KOPT-K1 (cell line): ENCODE data around the gene CISH.

Experiments used
- H3K27ac ChIP-seq: fragments of 200-600 bp; sonication (generic); 2 replicates; pipeline ENCODE4 v1.5.1; 2016; ENCODE audit warnings: antibody characterized with exemption, mild to moderate bottlenecking, low read depth, low read length; ENCODE audit not compliant: poor library complexity, severe bottlenecking
- H3K36me3 ChIP-seq: fragments of 200-600 bp; sonication (generic); 2 replicates; pipeline ENCODE4 v1.5.1; 2017; ENCODE audit warnings: antibody characterized with exemption, mild to moderate bottlenecking, low read length, moderate library complexity; ENCODE audit not compliant: insufficient read depth
- H3K9me3 ChIP-seq: fragments of 200-600 bp; sonication (generic); 2 replicates; pipeline ENCODE4 v1.5.1; 2017; ENCODE audit warnings: antibody characterized with exemption, low read length, mild to moderate bottlenecking; ENCODE audit not compliant: insufficient read depth, poor library complexity, severe bottlenecking

The CISH gene

DNA sequence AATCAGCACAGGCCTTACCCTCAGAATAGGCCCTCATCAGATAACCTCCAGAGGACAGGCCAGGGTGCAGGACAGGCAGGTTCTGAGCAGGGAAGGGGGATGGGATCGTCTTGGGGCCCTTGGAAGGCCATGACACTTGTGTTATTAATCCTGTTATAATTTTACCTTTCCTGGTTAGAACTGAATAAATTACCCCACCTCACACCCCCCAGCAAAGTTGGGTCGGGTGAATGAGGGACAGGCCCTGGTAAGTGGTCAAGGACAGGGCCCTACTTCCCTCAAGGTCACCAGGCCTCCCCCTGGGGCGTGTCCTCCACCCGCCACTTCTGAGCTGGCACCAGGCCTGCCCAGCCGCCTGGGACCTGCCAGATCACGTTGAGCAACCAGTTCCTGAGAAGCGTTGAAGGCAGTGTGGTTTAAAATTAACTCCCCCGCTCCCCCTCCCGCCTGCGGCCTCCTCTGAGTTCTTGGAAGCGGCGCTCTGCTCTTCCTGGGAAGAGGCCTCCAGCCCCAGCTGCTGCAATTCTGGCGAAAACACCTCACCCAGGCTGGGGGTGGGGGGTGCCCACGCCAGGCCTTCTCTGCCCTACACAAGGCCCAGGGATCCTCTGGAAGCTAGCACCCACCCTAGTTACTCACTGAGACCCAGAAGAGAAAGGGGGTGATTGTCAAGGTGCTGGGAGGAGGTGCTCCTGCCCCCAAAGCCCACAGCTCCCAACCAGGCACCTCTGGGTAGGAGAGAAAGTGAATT, 10.6 kb downstream of the CISH start:
- Histone ChIP-seq H3K36me3 (peaks cover 32% of the 10 kb centered on the region), H3K9me3 (no peaks in the 10 kb centered on the region), H3K27ac (peak overlapping the region; percentile 98)

DNA sequence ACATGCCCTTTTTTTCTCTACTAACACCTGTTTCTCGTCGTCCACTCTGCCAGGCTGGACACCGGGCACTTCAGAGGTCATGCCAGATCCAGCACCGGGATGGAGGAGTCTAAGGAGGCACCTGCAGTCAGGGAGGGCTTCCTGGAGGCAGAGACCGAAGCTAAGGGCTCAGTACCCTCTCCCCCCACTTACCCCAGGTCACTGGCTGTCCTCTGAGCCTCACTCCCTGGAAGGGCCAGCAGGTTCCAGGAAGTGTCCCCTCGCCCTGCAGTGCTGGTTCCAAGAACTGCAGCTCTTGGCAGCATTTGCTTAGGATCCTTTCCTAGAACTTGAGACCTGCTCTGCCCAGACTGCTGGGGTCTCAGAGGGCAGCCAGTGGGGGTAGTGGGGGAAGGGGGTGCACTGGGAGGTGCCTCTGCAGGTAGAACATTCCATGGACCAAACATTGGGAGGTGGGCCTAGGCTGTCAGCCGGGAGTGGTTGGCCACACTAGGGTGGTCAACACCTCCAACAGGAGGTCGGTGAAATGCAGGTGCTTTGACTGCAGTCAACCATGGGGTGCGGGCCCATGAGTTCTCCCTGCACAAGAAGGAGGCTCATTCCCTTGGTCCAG, 11.3 kb downstream of the CISH start:
- Histone ChIP-seq H3K27ac (peak overlapping the region; percentile 98), H3K36me3 (peaks cover 24% of the 10 kb centered on the region), H3K9me3 (no peaks in the 10 kb centered on the region)

DNA sequence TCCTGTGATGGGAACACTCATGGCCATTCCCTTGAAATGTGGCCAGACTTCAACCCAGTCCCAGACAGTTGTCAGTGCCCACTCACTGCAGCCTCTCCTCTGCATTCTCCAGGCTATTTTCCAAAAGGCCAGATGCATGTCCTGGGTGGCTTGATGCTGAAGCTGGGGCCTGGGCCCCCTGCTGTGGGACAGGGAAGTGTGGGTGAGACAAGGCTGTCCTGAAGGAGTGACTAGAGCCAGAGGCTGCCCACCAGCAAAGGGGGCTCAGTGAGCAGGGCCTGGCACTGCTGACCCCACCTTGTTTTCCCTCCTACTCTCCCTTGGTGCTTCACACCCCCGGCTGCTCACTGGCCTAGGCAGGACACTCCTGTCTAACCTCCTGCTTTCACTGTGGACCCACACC, 11.9 kb downstream of the CISH start:
- Histone ChIP-seq H3K36me3 (peaks cover 19% of the 10 kb centered on the region), H3K27ac (peak overlapping the region; percentile 98), H3K9me3 (no peaks in the 10 kb centered on the region)

DNA sequence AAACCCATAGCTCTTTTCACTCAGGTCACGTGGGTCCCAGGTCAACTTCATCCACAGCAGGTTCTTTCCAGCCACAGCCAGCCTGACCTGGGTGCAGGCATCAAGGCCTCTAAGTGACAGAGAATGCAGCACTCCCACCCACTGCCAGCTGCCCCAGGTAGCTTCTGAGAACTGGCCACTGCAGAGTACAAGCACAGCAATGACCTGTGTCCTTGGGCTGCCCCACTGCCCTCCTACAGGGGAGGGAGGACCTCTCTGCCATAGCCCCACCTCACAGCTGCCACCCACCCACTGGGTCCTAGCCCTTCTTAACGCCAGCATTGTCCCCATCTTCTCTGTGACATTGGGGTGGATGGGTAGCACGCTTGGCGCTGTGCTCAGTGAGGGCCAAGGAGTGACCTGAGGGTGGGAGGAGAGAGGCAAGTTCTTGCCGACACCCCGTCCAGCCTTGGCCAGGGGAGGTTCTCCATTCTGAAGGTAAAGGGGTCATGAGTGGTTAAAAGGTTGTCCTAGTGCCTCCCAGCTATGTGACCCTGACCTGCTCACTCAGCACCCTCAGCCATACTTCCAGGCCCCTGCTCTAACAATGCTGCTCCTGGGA, 12.4 kb downstream of the CISH start:
- Histone ChIP-seq H3K36me3 (peaks cover 14% of the 10 kb centered on the region), H3K9me3 (no peaks in the 10 kb centered on the region), H3K27ac (peak overlapping the region; percentile 98)

DNA sequence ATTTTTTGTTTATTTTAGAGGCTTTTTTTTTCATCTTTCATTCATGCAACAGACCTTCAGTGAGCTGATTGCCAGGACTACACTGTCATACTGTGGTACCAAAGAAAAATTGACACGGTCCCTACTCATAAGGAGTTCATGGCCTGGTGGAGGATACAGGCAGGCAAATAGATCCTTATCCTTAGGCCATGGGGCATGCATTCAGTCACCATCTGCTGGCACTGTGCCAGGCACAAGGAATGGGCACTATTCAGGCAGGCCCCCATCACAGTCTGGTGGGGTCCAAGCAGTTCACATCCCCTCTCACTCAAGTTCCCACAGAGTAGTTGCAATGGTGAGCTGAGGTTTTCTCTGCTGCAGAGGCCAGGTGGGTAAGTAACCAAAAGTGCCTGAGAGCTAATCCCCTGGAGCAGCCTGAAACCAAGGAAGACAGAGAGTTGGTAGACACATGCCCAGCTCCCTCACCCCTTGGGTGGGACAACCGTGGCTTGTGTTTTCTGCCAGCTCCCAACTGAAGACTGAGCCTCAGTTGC, 17.3 kb downstream of the CISH start:
- Histone ChIP-seq H3K27ac (peak overlapping the region; percentile 100), H3K36me3 (no peaks in the 10 kb centered on the region), H3K9me3 (no peaks in the 10 kb centered on the region)

DNA sequence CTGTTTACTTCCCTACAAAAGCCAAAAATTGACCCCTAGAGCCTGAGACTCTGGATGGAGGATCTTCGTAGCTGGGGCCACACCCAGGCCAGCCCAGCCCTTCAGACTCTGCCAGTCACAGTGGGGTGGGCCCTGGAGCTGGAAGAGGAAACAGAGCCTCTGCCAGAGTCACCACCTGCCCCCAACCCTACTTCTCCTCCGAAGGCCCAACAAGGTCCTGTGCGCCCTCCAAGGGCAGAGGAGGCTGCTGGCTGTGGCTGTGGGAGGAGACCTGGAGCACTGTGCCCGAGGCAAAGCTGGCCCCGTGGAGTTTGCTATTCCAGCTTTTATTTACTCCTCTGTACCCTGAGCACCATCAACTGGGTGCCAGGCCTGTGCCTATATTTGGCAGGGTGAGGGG, 19.0 kb downstream of the CISH start:
- Histone ChIP-seq H3K36me3 (no peaks in the 10 kb centered on the region), H3K27ac (peak overlapping the region; percentile 100), H3K9me3 (no peaks in the 10 kb centered on the region)

DNA sequence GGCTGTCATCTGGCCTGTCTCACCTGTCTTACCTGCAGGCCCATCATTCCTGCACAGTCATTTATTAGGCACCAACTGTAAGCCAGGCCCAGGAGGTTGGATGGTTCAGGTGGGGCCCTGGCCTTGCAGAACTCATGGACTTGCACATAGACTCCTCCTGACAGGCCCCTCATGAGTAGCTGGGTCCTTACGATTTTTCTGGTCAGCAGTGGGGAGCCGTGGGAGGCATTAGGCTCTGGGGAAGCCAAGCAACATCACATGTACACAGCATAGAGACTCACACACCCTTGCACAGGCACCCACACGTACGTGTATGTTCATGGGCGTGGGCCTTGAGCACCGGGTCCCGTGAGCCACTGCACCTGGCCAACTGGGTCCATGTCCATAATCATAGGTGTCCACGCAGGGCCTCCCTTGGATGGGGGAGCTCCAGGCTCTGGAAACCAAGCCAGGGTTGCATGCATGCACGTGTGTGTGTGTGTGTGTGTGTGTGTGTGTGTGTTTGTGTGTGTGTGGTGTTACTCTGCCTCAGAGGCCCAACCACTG, 20.3 kb downstream of the CISH start:
- Histone ChIP-seq H3K27ac (peak overlapping the region; percentile 100), H3K9me3 (no peaks in the 10 kb centered on the region), H3K36me3 (no peaks in the 10 kb centered on the region; the same call in 1 of the 2 replicates)

DNA sequence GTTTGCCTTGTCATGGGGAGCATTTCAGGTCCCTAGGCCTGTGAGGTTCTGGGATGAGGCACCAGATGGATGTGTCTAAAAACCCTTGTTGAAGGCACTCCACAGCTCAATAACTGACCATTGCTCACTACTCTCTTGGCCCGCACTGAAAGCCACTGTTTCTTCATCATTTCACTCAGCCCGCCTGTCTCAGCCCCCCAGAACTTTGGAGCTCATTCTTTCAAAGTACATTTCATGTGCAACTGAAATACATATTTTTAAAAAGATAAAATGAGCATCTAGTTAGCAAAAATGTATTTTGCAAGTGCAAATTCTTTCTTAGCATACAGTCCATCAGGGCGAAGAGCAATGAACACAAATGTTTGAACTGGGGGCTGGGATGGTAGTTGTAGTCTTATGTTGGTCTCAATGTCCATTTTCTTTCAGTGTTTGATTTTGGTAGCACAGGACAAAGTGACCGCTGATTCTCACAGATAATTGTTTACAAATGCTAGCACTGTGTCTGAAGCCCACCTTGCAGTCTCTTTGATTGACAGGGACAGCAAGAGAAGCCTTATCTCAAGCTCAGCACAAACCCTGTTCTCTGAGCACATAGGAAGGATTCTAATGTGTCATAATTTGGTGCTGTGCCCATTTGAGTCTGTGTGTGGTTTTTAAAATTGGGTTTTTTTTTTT, 22.7 kb downstream of the CISH start:
- Histone ChIP-seq H3K27ac (peak overlapping the region; percentile 100), H3K36me3 (peaks cover 22% of the 10 kb centered on the region), H3K9me3 (no peaks in the 10 kb centered on the region)

DNA sequence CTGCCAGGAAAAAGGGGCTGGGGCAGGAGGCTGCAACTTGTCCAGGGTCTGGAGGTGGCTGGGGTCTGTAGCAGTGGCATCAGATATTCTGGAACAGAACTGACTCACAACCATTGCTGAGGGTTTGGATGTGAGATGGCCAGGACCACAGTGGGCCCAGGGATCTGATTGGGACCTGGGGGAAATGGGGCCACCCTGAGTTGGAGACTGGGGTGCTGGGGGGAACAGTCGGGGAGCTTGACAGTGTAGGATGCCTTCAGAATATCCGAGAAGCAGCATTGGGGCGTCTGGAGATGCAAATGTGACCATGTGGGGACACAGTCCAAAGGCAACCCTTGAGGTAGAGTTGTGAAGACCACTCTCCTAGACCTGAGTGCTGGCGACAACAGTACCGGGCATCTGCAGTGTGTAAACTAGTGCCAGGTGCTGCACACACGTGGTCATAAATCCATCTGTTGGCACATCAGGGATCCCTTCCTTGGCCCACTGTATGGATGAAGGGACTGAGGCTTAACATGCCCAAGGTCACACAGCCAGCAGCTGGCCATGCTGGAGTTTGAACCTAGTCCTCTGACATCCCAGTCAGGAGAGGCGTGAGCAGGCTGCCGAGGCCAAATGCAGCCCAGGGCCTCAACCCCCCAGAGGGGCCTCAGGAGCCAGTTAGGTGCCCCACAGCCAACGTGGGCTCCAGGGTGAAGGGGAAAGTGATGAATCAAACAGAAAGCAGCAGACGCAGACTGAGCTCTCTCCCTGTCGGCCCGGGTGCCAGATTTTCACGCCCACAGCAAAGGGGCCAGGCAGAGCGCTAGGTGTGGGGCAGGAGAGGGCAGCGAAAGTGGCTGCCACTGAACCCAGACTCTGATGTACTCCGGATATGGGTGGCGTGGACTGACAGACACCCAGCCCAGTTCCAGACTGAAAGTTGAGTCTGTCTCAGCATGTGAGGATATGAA, 23.5 kb downstream of the CISH start:
- no peaks in the 10 kb centered on the region for H3K9me3 ChIP-seq
- H3K27ac ChIP-seq = peak overlapping the region; percentile 100
- H3K36me3 ChIP-seq = peaks cover 29% of the 10 kb centered on the region

DNA sequence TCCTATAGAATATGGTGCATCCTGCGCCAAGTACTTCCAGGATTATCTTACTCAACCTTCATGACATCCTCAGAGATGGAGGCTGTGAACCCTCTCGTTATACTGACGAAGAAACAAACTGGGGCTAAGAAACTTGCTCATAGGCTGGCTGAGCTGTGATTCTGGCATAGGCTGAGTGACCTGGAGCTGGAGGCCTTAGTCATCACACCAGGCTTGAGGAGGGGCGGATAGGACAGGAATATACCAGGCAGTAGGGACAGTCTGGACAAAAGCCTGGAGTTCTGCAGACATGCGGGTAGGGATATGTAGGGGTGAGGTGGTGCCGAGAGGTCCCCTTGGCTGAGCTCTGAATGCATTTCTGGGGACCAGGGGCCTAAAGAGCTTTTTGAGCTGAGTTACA, 24.2 kb downstream of the CISH start:
- peaks cover 36% of the 10 kb centered on the region for H3K36me3 ChIP-seq
- peak overlapping the region; percentile 100 for H3K27ac ChIP-seq
- H3K9me3 ChIP-seq = no peaks in the 10 kb centered on the region

DNA sequence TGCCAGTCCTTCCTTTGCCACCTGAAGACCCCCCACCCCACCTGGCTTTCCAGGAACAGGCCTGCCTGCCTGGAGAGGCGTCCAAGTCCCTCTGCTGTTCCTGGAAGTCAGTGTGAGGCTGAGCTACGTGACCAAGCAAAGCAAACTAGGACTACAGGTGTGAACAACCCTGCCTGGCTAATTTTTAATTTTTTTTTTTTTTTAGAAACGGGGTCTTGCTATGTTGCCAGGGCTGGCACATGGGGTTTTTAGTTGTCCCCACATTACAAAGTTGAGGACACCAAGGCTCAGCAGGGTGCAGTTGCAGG, 24.9 kb downstream of the CISH start:
- peak overlapping the region; percentile 100 for H3K27ac ChIP-seq
- H3K9me3 ChIP-seq = no peaks in the 10 kb centered on the region
- peaks cover 43% of the 10 kb centered on the region for H3K36me3 ChIP-seq

DNA sequence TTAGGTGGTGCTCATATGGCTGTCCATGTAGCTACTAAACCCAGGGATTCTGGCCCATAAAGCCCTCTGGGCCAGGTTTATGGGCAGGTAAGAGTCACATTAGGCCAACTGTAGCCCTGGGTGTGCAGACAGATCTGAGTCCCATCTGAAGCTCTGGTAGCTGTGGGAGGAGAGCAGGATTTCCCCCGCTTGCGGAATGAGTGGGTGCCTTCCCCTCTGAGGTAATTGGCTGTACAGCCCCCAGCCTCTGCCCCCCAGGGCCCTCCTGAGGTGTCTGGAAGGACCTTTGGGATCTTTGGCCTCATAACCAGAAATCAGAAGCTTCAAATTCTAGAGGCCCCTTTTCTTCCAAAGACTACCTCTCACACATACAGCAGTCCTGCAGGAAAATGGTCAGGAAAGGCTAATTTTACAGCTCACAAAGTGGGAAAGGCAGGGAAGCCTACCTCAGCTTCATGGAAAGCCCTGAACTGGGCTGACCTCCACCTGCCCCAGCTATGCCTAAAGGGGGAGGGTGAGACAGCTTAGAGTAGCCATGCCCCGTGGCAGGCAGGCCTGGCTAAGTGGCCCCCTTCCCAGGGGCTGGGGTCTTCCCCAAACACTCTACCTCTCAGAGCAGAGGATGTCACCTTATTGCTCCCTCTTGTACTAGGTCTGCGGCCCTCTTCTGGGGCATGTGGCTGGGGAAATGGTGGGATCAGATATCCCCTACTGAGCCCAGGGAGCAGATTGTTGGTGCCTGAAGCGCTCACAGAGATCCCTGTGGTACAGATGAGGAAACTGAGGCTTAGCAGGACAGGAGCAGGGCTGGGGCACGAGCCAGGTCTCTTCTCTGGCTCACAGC, 25.4 kb downstream of the CISH start:
- Histone ChIP-seq H3K27ac (peak overlapping the region; percentile 100), H3K36me3 (peaks cover 49% of the 10 kb centered on the region), H3K9me3 (no peaks in the 10 kb centered on the region)

DNA sequence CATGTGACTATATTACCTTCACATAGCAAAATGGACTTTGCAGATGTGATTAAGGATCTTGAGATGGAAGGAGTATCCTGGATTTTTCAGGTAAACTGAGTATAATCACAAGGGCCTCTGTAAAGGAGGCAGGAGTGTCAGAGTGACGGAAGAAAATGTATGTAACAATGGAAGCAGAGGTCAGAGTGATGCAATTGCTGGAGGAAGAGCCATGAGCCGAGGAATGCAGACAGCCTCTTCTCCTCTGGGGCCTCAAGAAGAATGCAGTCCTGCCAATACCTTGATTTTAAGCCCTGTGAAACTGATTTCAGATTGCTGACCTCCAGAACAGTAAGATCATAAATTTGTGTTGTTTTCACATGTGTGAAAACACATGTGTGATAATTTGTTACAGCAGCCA, 27.2 kb downstream of the CISH start:
- Histone ChIP-seq H3K9me3 (no peaks in the 10 kb centered on the region), H3K36me3 (peaks cover 66% of the 10 kb centered on the region), H3K27ac (peak overlapping the region; percentile 100)
